ENCODE results near the gene SNRK.
A peak's percentile ranks its signal among the peaks of the same experiment; 100 is the strongest.

The SNRK gene

GRCh38 chr3:43378066-43378935, 92.0 kb downstream of the SNRK start:
- DNase-seq, result peak in 3 of 4 experiments; percentile 19 to 53 (median 47)

GRCh38 chr3:43379343-43379742, 93.0 kb downstream of the SNRK start:
- DNase-seq, result no peak

- no peak for DNase-seq
Observed at GRCh38 chr3:43388175-43388574, 101.8 kb downstream of the SNRK start.

DNA sequence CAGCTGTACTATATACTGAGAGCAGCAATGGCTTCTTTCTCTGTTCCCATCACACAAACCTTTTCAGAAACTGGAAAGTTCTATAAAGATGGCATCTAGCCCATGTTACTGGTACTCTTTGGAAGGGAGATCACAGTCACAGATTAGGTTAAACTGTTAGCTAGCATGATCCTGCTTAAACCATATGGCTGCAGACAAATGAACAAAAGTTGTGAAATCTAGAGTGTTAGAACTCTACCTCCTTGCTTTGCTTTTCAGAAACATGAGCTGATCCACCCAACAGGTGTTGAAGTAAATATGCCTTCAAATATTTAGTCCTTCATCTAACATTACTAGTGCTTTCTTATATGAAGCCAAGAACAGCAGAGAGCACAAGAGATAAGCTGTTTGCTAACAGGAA, 102.6 kb downstream of the SNRK start:
- no peak for DNase-seq

DNA sequence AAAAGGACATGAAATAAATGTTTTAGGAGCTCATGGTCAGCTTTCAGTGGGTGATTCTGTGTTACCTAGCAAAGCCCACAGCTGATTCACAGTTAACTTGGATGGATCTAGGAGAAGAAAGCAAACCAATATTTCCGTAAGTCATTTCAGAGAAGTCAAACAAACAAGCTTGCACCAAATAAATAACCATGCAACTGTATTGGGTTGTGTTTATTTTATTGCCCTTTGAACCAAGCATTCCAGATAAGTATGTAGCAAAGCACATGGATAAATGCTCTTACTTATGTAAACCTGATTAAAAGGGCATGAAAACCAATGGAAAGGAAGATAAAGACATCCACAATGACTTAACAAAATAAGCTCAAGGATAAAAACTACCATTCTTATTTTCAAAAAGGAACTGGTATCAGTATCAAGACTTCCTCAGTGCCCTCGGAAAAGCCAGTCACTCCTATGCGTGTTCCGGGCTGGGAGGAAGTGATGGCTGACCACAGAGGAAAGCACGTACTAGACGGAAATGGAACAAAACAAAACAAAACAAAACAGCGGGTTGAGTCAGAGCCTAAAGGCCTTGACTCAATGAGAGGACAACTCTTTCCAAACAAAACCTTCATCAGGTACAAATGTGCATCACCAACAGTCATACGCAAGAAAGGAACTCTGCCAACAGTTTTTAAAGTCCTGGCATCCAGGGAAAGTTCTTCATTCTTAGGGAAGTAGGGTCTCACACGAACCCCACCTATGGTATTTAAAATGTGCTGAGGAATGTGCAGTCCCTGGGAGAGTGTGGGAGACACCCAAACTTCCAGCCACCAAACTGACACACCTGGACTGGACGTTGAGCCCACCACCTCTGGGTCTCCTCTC, 103.3 kb downstream of the SNRK start:
- DNase-seq, result peak in 2 of 4 experiments; percentile 29 to 59

DNA sequence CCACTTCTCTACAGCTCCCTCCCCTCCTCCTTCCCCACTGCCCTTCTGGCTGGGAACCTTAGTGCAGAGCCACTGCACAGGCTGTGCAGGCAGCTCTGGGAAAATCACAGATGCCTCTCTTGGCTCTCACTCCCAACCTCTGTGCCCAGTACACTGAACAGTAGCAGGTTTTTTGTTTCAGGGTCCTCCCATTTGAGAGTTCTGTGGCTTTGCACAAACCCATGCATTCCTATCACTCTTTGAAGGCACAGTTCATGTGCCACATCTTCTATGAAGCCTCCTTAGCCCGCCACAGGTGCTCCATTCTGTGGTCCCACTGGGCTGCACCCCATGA, 103.9 kb downstream of the SNRK start:
- no peak for DNase-seq

DNA sequence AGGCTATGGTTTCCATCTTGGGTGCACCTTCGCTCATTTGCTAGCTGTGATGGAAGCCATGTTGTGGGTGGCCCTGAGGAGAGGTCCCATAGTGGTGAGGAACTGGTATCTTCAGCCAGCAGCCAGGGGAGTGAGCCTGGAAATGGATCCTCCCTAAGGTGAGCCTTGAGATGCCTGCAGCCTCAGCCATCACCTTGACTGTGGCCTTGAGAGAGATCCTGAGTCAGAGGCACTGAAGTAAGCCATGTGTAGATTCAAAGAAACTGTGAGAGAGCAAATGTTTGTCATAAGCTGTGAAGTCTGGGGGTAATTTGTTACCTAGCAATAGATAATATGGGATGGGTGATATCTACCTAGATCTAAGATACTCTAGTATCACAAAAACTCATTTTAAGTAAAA, 105.3 kb downstream of the SNRK start:
- no peak for DNase-seq

- DNase-seq, result no peak
Observed at GRCh38 chr3:43394041-43394554, 107.8 kb downstream of the SNRK start.

DNA sequence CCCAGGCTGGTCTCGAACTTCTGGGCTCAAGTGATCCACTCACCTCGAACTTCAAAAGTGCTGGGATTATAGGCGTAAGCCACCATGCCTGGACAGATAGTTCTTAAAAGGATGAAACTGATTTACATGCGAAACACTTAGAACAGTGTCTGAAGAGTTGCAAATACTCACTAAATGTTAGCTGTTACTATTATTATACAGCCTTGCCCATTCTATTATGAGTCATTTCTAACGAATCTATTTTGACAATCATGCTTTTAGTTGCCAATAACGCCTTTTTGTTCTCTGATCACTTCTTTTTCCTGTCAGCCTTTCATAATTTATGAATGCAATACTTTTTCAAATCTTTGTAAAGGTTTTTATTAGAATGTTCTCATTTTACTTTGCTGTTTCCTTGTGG, 112.7 kb downstream of the SNRK start:
- no peak for DNase-seq

DNA sequence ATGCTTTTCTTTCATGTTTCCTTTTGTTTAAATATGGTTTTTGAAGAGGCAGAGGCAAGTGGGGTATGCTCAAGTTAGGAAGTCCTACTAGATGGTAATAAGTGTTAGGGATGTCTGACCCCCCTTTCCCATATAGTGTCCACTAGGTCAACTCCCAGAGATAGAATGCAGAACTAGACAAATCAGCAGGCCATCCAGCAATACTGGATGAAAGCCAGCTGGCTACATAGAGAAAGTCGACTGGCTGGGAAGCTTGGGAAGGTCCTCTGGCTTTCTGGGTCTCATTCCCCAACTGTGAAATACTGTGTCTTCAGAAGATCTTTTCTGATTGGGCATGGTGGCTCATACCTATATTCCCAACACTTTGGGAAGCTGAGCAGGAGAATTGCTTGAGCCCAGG, 113.8 kb downstream of the SNRK start:
- DNase-seq, result no peak
